A673 (cell line): ENCODE measurements around the gene CCND2. TPM values are rescaled to one million over a fixed set of nuclear protein-coding genes. Genes with fewer than 3 reads are reported as not detected.

Experiments
- BruUV-seq: library from RNA; stranded (reverse); fragments of 400-500 nt; replicated peaks from 2 replicates; lab custom pipeline; 2021; lab: Mats Ljungman, UMichigan
- CTCF ChIA-PET: fragments of 300-600 bp; sonication (Branson Sonifier 250); formaldehyde crosslinking; loops from one replicate; lab custom pipeline; 2022; ENCODE audit warnings: antibody characterized with exemption; lab: Charles Lee
- POLR2A ChIA-PET: fragments of 300-600 bp; sonication (Branson Sonifier 250); formaldehyde crosslinking; loops from one replicate; lab custom pipeline; 2022; ENCODE audit warnings: antibody characterized with exemption; ENCODE audit not compliant: low non-redundant PET; lab: Charles Lee
- DNase-seq: peaks from one replicate; pipeline ENCODE4 v3.0.0-alpha.2; 2015; ENCODE audit warnings: low spot score
- H3K27ac ChIP-seq: fragments of 200-600 bp; sonication (generic); 2 replicates; pipeline ENCODE4 v1.5.1; 2016; ENCODE audit warnings: mixed run types, low read depth, mild to moderate bottlenecking, mixed read lengths, antibody characterized with exemption, low read length; ENCODE audit not compliant: poor library complexity, severe bottlenecking
- H3K27me3 ChIP-seq: fragments of 200-600 bp; sonication (generic); replicated peaks from 2 replicates; pipeline ENCODE4 v1.6.1; 2017; ENCODE audit warnings: mixed run types, low read depth, mild to moderate bottlenecking, mixed read lengths, antibody characterized with exemption, low read length; ENCODE audit not compliant: insufficient read depth, poor library complexity
- H3K36me3 ChIP-seq: fragments of 200-600 bp; sonication (generic); 2 replicates; pipeline ENCODE4 v1.6.1; 2016; ENCODE audit warnings: mixed run types, mild to moderate bottlenecking, mixed read lengths, antibody characterized with exemption, low read length; ENCODE audit not compliant: insufficient read depth, poor library complexity, severe bottlenecking
- H3K4me1 ChIP-seq: fragments of 200-600 bp; sonication (generic); 2 replicates; pipeline ENCODE4 v1.6.1; 2017; ENCODE audit warnings: mixed run types, mild to moderate bottlenecking, mixed read lengths, antibody characterized with exemption, low read length; ENCODE audit not compliant: insufficient read depth, poor library complexity, severe bottlenecking
- H3K4me3 ChIP-seq: fragments of 200-600 bp; sonication (generic); 2 replicates; pipeline ENCODE4 v1.5.1; 2016; ENCODE audit warnings: low read depth, mixed run types, mild to moderate bottlenecking, mixed read lengths, low read length; ENCODE audit not compliant: poor library complexity, severe bottlenecking
- H3K9me3 ChIP-seq: fragments of 200-600 bp; sonication (generic); 2 replicates; pipeline ENCODE4 v1.6.1; 2016; ENCODE audit warnings: mixed run types, low read depth, mild to moderate bottlenecking, mixed read lengths, antibody characterized with exemption, low read length; ENCODE audit not compliant: poor library complexity, severe bottlenecking
- EZH2 ChIP-seq: fragments of 200-600 bp; sonication (generic); IDR thresholded peaks from 2 replicates; pipeline ENCODE4 v1.6.1; 2017; ENCODE audit warnings: borderline replicate concordance, low read depth, mild to moderate bottlenecking, mixed read lengths, antibody characterized with exemption, low read length; ENCODE audit not compliant: poor library complexity, severe bottlenecking
- intact Hi-C: fragments of 100-400 bp; cut with micrococcal nuclease; formaldehyde crosslinking; loops from one replicate; pipeline ENCODE4 v1.10.0; 2022; ENCODE audit not compliant: unreplicated experiment
- total RNA-seq: library from RNA; stranded (reverse); gene quantifications from 2 replicates; pipeline ENCODE4 v1.2.3, GENCODE V29; 2021
- TF ChIP-seq, protein P1 (sequence below): fragments of 300-800, 200-600 bp; sonication (generic); conservative IDR thresholded peaks from 2 replicates; pipeline ENCODE4 v1.5.1; 2017; ENCODE audit warnings: low read depth, mild to moderate bottlenecking, antibody characterized with exemption, low read length, moderate library complexity, mixed read lengths

The CCND2 gene
- total RNA-seq, 1 experiment from 2014 or later, result 2.6 TPM

DNA sequence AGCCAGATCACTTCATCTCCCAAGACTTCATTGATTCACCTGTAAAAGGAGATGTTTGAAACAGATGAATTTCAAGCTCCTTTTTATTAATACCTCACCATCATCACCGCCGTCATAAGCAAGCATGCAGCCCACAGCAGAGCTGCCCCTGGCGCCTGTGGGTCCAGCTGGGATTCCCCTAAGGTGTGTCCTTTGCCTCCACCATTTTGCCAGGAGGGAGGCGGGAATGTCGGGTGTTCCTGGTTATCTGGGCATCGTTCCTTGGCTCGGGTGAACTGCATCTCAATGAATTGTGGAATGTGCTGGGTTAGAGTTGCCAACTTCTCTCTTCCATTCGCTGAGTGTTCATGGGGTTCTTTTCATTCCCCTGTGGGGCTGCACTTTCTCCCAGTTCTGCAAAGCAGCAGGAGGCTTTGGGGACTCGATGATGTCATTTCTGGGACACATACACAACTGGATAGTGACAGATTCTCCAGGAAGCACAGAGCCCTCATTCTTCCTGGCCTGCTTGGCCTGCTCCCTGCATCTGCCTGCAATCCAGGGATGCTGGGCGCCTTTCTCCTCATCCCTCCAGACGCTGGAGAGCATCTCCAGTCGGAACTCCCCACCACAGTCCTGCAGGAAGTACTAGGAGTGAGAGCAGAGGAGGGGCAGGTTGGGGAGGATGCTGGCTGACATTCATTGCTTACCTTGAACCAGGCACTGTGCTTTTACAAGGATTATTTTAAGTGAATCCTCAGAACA, 10.1 kb downstream of the CCND2 start:
- Histone ChIP-seq H3K27me3 (peaks cover 5% of the 10 kb centered on the region), H3K4me3 (no peak overlapping the region), H3K4me1 (no peaks in the 10 kb centered on the region), H3K27ac (no peak overlapping the region), H3K9me3 (no peaks in the 10 kb centered on the region), H3K36me3 (no peaks in the 10 kb centered on the region)
- CTCF ChIA-PET, result no interaction called here
- no peak for DNase-seq
- POLR2A ChIA-PET, result no interaction called here
- no TSS peak for BruUV-seq
- no peak for TF ChIP-seq EZH2
- TF ChIP-seq, protein P1, sequence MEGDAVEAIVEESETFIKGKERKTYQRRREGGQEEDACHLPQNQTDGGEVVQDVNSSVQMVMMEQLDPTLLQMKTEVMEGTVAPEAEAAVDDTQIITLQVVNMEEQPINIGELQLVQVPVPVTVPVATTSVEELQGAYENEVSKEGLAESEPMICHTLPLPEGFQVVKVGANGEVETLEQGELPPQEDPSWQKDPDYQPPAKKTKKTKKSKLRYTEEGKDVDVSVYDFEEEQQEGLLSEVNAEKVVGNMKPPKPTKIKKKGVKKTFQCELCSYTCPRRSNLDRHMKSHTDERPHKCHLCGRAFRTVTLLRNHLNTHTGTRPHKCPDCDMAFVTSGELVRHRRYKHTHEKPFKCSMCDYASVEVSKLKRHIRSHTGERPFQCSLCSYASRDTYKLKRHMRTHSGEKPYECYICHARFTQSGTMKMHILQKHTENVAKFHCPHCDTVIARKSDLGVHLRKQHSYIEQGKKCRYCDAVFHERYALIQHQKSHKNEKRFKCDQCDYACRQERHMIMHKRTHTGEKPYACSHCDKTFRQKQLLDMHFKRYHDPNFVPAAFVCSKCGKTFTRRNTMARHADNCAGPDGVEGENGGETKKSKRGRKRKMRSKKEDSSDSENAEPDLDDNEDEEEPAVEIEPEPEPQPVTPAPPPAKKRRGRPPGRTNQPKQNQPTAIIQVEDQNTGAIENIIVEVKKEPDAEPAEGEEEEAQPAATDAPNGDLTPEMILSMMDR, result no peak
- intact Hi-C loops, result no loop called here

DNA sequence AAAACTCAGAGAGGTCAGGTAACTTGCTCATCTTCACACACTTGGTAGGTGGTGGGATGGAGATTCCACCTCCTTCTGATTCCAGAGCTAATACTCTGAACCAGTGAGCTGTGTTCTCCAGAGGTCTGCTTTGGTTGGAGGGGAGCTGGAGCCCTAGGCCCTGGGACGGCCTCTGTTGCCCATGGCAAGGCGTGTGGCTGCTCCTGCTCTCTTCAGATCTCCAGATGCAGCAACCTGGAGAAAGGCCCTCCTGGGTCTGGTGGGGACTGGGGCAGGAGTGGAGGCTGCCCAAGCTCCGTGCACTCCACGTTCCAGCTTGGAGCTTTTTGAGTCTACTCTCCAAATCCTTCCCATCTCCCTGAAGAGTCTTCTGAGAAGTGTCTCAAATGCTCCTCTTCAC, 10.7 kb downstream of the CCND2 start:
- Histone ChIP-seq H3K4me1 (no peaks in the 10 kb centered on the region), H3K4me3 (no peak overlapping the region), H3K27me3 (no peaks in the 10 kb centered on the region), H3K36me3 (no peaks in the 10 kb centered on the region), H3K27ac (no peak overlapping the region), H3K9me3 (no peaks in the 10 kb centered on the region)
- TF ChIP-seq, protein P1, result no peak
- no peak for TF ChIP-seq EZH2
- ChIA-PET POLR2A (no interaction called here), CTCF (no interaction called here)
- intact Hi-C loops, result no loop called here
- no peak for DNase-seq
- BruUV-seq, result no TSS peak

- POLR2A ChIA-PET, result no interaction called here
- intact Hi-C loops, result no loop called here
- CTCF ChIA-PET, result interaction anchor here (1.2 kb wide), 1 partner anchor 8 kb away, joined by 3 read pairs; no protein-coding TSS in a partner anchor
- DNase-seq, result no peak
- BruUV-seq, result no TSS peak
- no peaks in the 10 kb centered on the region for H3K36me3 ChIP-seq
- no peaks in the 10 kb centered on the region for H3K9me3 ChIP-seq
- TF ChIP-seq, protein P1, result no peak
- TF ChIP-seq EZH2, result no peak
- H3K4me1 ChIP-seq, result no peaks in the 10 kb centered on the region
- no peak overlapping the region for H3K4me3 ChIP-seq
- H3K27ac ChIP-seq, result no peak overlapping the region
- no peaks in the 10 kb centered on the region for H3K27me3 ChIP-seq
Observed at GRCh38 chr12:4285070-4285469, 11.5 kb downstream of the CCND2 start.
